ENCODE data around the gene WDR43. TPM values are rescaled to one million over a fixed set of nuclear protein-coding genes. Genes with fewer than 3 reads are reported as not detected.

The WDR43 gene, protein sequence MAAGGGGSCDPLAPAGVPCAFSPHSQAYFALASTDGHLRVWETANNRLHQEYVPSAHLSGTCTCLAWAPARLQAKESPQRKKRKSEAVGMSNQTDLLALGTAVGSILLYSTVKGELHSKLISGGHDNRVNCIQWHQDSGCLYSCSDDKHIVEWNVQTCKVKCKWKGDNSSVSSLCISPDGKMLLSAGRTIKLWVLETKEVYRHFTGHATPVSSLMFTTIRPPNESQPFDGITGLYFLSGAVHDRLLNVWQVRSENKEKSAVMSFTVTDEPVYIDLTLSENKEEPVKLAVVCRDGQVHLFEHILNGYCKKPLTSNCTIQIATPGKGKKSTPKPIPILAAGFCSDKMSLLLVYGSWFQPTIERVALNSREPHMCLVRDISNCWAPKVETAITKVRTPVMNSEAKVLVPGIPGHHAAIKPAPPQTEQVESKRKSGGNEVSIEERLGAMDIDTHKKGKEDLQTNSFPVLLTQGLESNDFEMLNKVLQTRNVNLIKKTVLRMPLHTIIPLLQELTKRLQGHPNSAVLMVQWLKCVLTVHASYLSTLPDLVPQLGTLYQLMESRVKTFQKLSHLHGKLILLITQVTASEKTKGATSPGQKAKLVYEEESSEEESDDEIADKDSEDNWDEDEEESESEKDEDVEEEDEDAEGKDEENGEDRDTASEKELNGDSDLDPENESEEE
- 10 to 100 TPM; 59.4 to 61.3 TPM for total RNA-seq

DNA sequence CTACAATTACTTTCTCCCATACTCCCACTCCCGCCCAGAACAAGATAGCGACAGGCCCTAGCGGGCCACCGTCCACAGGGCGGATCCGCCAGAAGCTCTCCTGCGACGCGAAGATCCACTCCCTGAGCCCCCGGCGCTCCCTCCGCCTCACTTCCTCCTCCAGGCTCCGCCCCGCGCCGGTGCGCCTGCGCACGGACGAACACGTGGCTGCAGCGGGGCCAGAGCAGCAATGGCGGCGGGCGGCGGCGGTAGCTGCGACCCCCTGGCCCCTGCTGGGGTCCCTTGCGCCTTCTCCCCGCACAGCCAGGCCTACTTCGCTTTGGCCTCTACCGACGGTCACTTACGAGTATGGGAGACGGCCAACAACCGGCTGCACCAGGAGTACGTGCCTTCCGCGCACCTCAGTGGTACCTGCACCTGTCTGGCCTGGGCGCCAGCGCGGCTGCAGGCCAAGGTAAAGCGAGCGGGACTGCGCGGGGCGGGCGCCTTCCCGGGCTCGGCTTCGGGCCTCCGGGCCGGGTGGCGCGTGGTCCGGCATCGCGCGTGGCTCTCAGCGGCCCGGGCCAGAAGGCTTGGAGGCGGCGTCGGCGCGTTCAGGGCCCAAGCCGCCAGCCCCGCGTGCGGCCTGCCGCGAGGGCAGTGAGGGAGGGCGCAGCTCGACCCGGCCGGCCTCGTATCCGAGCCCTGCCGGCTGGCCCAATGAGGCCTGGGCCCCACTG is at the start of gene WDR43:
Gene WDR43, plus strand, starts transcription at position 198 of the 719 bp plus-strand sequence. Its CDS starts 32 bp downstream, at position 230.

DNA sequence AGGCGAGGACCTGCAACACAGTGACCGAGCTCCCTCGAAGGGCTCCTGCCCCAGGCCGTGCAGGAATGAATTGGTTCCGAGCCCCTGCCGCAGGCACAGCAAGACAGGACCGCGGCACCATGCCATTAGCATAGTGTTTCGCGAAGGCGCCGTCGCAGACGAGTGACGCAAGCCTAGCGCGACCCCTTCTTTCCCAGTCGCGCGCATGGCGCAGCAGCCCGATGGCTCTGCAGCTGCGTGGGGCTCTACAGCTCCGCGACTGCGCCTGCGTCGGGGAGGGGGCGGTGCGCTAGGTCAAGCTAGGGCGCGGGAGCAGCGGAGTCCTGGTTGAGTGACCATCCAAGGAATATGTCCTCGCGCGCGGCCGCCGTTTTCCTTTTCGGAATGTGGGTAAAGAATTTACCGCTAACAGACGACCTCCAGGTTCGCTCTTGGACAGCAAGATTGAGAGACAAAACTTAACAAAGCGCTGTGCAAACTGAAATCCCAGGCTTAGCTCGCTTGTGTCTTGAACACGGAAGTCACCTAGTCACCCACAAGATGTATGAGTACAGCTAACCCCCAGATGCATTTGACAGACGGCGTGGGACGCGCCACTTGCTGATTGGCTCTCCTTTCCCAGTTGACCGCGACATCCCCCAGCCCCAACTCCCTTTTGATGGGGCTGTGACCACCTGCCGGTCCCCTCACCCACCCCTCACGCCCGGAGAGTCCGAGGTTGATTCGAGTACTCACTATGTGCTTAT is 24.1 kb upstream of the WDR43 start, which contains the start of gene TRMT61B:
Gene TRMT61B, minus strand, starts transcription at position 164 of the 746 bp plus-strand sequence. Its CDS starts 32 bp downstream, at position 132.

DNA sequence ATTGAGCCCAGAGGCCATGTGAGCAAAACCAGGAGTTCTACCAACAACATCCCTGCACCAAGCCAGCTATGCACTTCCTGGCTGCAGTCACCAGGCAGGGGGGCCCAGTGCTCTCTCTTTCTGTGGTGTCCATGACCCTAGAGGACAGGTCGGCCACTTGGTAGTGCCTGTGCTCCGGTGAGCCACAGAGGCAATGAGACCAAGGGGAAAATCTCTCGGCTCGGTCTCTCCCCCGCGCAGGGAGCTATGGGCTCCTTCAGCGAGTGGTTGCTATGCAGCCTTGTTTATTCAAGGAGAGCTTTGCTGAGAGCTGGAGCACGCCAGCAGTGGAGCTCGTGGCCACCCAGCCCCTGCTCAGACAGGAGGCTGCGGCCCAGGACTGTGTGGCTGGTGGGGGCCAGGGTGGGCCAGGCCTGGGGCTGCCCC is 86.6 kb downstream of the WDR43 start, which contains the start of gene TOGARAM2:
Gene TOGARAM2, plus strand, starts transcription at position 283 of the 426 bp plus-strand sequence. CDS start 13,537 bp downstream, outside the sequence.

Other genes starting within 250 kb of the WDR43 start
- 100 to 1,000 TPM; 232 to 234 TPM for gene PPP1CB, start 142.8 kb upstream of the WDR43 start, total RNA-seq
- 1 to 10 TPM; 1.3 to 1.9 TPM for gene SPDYA, start 83.8 kb upstream of the WDR43 start, total RNA-seq
- gene TRMT61B, start 24.4 kb upstream of the WDR43 start, total RNA-seq: 10 to 100 TPM; 13.1 to 14.6 TPM
- gene TOGARAM2, start 86.6 kb downstream of the WDR43 start, total RNA-seq: 1 to 10 TPM; 4.0 to 4.6 TPM
- gene PCARE, start 179.9 kb downstream of the WDR43 start, total RNA-seq: not detected
- gene CLIP4, start 220.7 kb downstream of the WDR43 start, total RNA-seq: 10 to 100 TPM; 33.7 to 34.8 TPM

Measured in activated naive CD4-positive, alpha-beta T cell treated with anti-CD3 and anti-CD28 coated beads, Interleukin-2, amount 10 ng/mL, durations not matched to agents 5 hours and 36 hours (primary cell).